Activated naive CD4-positive, alpha-beta T cell treated with anti-CD3 and anti-CD28 coated beads for 36 hours (primary cell): ENCODE measurements around the gene APOA5. TPM values are rescaled to one million over a fixed set of nuclear protein-coding genes. Genes with fewer than 3 reads are reported as not detected.
A peak's percentile ranks its signal among the peaks of the same experiment; 100 is the strongest.
"Not testable (repeated sequence)": the region's sequence is repeated elsewhere in the genome, so short reads cannot be mapped to it uniquely, and the experiment has no call there.

Experiments
- CTCF ChIA-PET: fragments of 350-600 bp; sonication (Branson Sonifier 250); formaldehyde crosslinking; loops from one replicate; lab custom pipeline; 2021; ENCODE audit warnings: antibody characterized with exemption; lab: Charles Lee
- DNase-seq: peaks from one replicate; pipeline ENCODE4 v3.0.0-alpha.2; 2020
- H3K27ac Mint-ChIP-seq: one replicate; pipeline ENCODE4 v1.8.0; 2021; ENCODE audit warnings: mild to moderate bottlenecking, mixed read lengths
- H3K27me3 Mint-ChIP-seq: one replicate; pipeline ENCODE4 v1.8.0; 2021; ENCODE audit warnings: low read depth, mixed read lengths
- H3K36me3 Mint-ChIP-seq: one replicate; pipeline ENCODE4 v1.8.0; 2021; ENCODE audit warnings: low read depth, mixed read lengths
- H3K4me1 Mint-ChIP-seq: one replicate; pipeline ENCODE4 v1.8.0; 2021; ENCODE audit warnings: low read depth, mixed read lengths
- H3K4me3 Mint-ChIP-seq: one replicate; pipeline ENCODE4 v1.8.0; 2021; ENCODE audit warnings: mild to moderate bottlenecking, moderate library complexity, mixed read lengths
- H3K9me3 Mint-ChIP-seq: one replicate; pipeline ENCODE4 v1.8.0; 2021; ENCODE audit warnings: mixed read lengths
- intact Hi-C: fragments of 100-400 bp; cut with micrococcal nuclease; formaldehyde crosslinking; loops from one replicate; pipeline ENCODE4 v1.15.1; 2023
- total RNA-seq, 2 experiments: library from RNA; stranded (reverse); gene quantifications; one replicate each; pipeline ENCODE4 v1.2.3, GENCODE V29; 2021

Gene APOA5
- total RNA-seq, 2 experiments from 2014 or later = not detected

GRCh38 chr11:116778556-116778955, 13.1 kb downstream of the APOA5 start:
- Mint-ChIP-seq H3K4me1 (peaks cover 76% of the 10 kb centered on the region), H3K4me3 (no peak overlapping the region), H3K9me3 (no peaks in the 10 kb centered on the region), H3K27me3 (no peaks in the 10 kb centered on the region), H3K36me3 (peaks cover 56% of the 10 kb centered on the region), H3K27ac (peak overlapping the region; percentile 73)
- CTCF ChIA-PET = no interaction called here
- no peak for DNase-seq
- intact Hi-C loops = loop anchor here (10.0 kb wide), 1 partner anchor 1036 kb away; no protein-coding TSS in a partner anchor

GRCh38 chr11:116777056-116777455, 14.6 kb downstream of the APOA5 start:
- DNase-seq = no peak
- intact Hi-C loops = loop anchor here (10.0 kb wide), 1 partner anchor 1038 kb away; no protein-coding TSS in a partner anchor
- no peaks in the 10 kb centered on the region for H3K27me3 Mint-ChIP-seq
- H3K4me3 Mint-ChIP-seq = no peak overlapping the region
- H3K9me3 Mint-ChIP-seq = no peaks in the 10 kb centered on the region
- peaks cover 62% of the 10 kb centered on the region for H3K4me1 Mint-ChIP-seq
- peaks cover 43% of the 10 kb centered on the region for H3K36me3 Mint-ChIP-seq
- H3K27ac Mint-ChIP-seq = peak overlapping the region; percentile 79
- CTCF ChIA-PET = no interaction called here

GRCh38 chr11:116776522-116776984, 15.1 kb downstream of the APOA5 start:
- intact Hi-C loops = loop anchor here (10.0 kb wide), 1 partner anchor 1038 kb away; no protein-coding TSS in a partner anchor
- no peak overlapping the region for H3K4me3 Mint-ChIP-seq
- peaks cover 40% of the 10 kb centered on the region for H3K36me3 Mint-ChIP-seq

GRCh38 chr11:116775975-116776374, 15.7 kb downstream of the APOA5 start:
- intact Hi-C loops = loop anchor here (10.0 kb wide), 1 partner anchor 1039 kb away; no protein-coding TSS in a partner anchor
- Mint-ChIP-seq H3K4me1 (peaks cover 67% of the 10 kb centered on the region), H3K36me3 (peaks cover 34% of the 10 kb centered on the region), H3K27ac (peak overlapping the region; percentile 79), H3K9me3 (no peaks in the 10 kb centered on the region), H3K4me3 (no peak overlapping the region), H3K27me3 (no peaks in the 10 kb centered on the region)
- CTCF ChIA-PET = interaction anchor here (0.7 kb wide), 1 partner anchor 78 kb away, joined by 4 read pairs; no protein-coding TSS in a partner anchor
- DNase-seq = no peak

More at GRCh38 chr11:116776522-116776984, 15.1 kb downstream of the APOA5 start:
- CTCF ChIA-PET = no interaction called here
- Mint-ChIP-seq H3K4me1 (peaks cover 66% of the 10 kb centered on the region), H3K9me3 (no peaks in the 10 kb centered on the region), H3K27ac (peak overlapping the region; percentile 79), H3K27me3 (no peaks in the 10 kb centered on the region)
- DNase-seq = no peak

- Mint-ChIP-seq H3K27ac (no peak overlapping the region), H3K36me3 (peaks cover 30% of the 10 kb centered on the region), H3K9me3 (no peaks in the 10 kb centered on the region), H3K27me3 (no peaks in the 10 kb centered on the region), H3K4me3 (no peak overlapping the region), H3K4me1 (peaks cover 59% of the 10 kb centered on the region)
- DNase-seq = no peak
- CTCF ChIA-PET = interaction anchor here (1.0 to 5.0 kb wide), 4 partner anchors 17 to 80 kb away, joined by 3 to 21 read pairs (median 3); partner anchors contain the start of gene APOA5
- intact Hi-C loops = loop anchor here (10.0 kb wide), 1 partner anchor 1040 kb away; no protein-coding TSS in a partner anchor
Measured at GRCh38 chr11:116774661-116775060, 17.0 kb downstream of the APOA5 start.

GRCh38 chr11:116773203-116774097, 18.2 kb downstream of the APOA5 start:
- intact Hi-C loops = loop anchor here (1.0 to 10.0 kb wide), 9 partner anchors 15 to 1041 kb away; partner anchors contain the start of genes CEP164, PAFAH1B2, PCSK7 and RNF214
- H3K36me3 Mint-ChIP-seq = peaks cover 25% of the 10 kb centered on the region
- no peaks in the 10 kb centered on the region for H3K27me3 Mint-ChIP-seq

GRCh38 chr11:116772443-116773202, 19.1 kb downstream of the APOA5 start, which contains the start of gene BUD13:
Gene BUD13, minus strand, starts transcription at chr11:116772987. Its CDS starts 23 bp downstream, at chr11:116772964.
- Mint-ChIP-seq H3K9me3 (no peaks in the 10 kb centered on the region), H3K27me3 (no peaks in the 10 kb centered on the region), H3K4me1 (peaks cover 48% of the 10 kb centered on the region), H3K27ac (peak within 1 kb of the TSS; percentile 97), H3K4me3 (peak within 1 kb of the TSS; percentile 99), H3K36me3 (peaks cover 19% of the 10 kb centered on the region)
- CTCF ChIA-PET = interaction anchor here (0.6 to 5.0 kb wide), 5 partner anchors 14 to 408 kb away, joined by 3 to 21 read pairs (median 5); no protein-coding TSS in a partner anchor
- intact Hi-C loops = loop anchor here (1.0 to 10.0 kb wide), 11 partner anchors 8 to 1042 kb away; partner anchors contain the start of genes CEP164, PAFAH1B2, PCSK7 and RNF214
- peak; percentile 96 for DNase-seq

More at GRCh38 chr11:116773203-116774097, 18.2 kb downstream of the APOA5 start:
- CTCF ChIA-PET = interaction anchor here (1.3 to 5.0 kb wide), 3 partner anchors 13 to 81 kb away, joined by 3 to 21 read pairs (median 5); no protein-coding TSS in a partner anchor
- Mint-ChIP-seq H3K27ac (peak overlapping the region; percentile 97), H3K4me1 (peaks cover 53% of the 10 kb centered on the region), H3K9me3 (no peaks in the 10 kb centered on the region), H3K4me3 (peak overlapping the region; percentile 99)
- no peak for DNase-seq

- no peak for DNase-seq
- CTCF ChIA-PET = interaction anchor here (1.5 to 5.0 kb wide), 3 partner anchors 63 to 455 kb away, joined by 4 to 21 read pairs (median 5); no protein-coding TSS in a partner anchor
- peak overlapping the region; percentile 99 for H3K4me3 Mint-ChIP-seq
- peaks cover 14% of the 10 kb centered on the region for H3K36me3 Mint-ChIP-seq
- no peaks in the 10 kb centered on the region for H3K27me3 Mint-ChIP-seq
- peak overlapping the region; percentile 97 for H3K27ac Mint-ChIP-seq
- intact Hi-C loops = loop anchor here (1.0 to 10.0 kb wide), 6 partner anchors 8 to 1043 kb away; partner anchors contain the start of genes SIDT2 and SIK3
- no peaks in the 10 kb centered on the region for H3K9me3 Mint-ChIP-seq
- H3K4me1 Mint-ChIP-seq = peaks cover 43% of the 10 kb centered on the region
Measured at GRCh38 chr11:116771935-116772334, 19.7 kb downstream of the APOA5 start.

GRCh38 chr11:116762132-116762531, 29.5 kb downstream of the APOA5 start:
- no peak for DNase-seq
- Mint-ChIP-seq H3K36me3 (peaks cover 45% of the 10 kb centered on the region), H3K4me1 (peaks cover 6% of the 10 kb centered on the region), H3K4me3 (no peak overlapping the region), H3K27ac (no peak overlapping the region), H3K9me3 (no peaks in the 10 kb centered on the region), H3K27me3 (no peaks in the 10 kb centered on the region)
- CTCF ChIA-PET = interaction anchor here (2.2 kb wide), 1 partner anchor 30 kb away, joined by 7 read pairs; no protein-coding TSS in a partner anchor
- intact Hi-C loops = no loop called here

GRCh38 chr11:116756044-116756443, 35.6 kb downstream of the APOA5 start:
- intact Hi-C loops, H3K27me3 Mint-ChIP-seq, CTCF ChIA-PET, H3K27ac Mint-ChIP-seq, H3K4me1 Mint-ChIP-seq, H3K9me3 Mint-ChIP-seq, DNase-seq, H3K4me3 Mint-ChIP-seq: not testable (repeated sequence)
- H3K36me3 Mint-ChIP-seq = peaks cover 41% of the 10 kb centered on the region

- Mint-ChIP-seq H3K4me1 (no peaks in the 10 kb centered on the region), H3K9me3 (no peaks in the 10 kb centered on the region), H3K27me3 (no peaks in the 10 kb centered on the region), H3K36me3 (peaks cover 17% of the 10 kb centered on the region), H3K27ac (no peak overlapping the region), H3K4me3 (no peak overlapping the region)
- intact Hi-C loops = no loop called here
- no peak for DNase-seq
- CTCF ChIA-PET = interaction anchor here (2.5 kb wide), 1 partner anchor 18 kb away, joined by 8 read pairs; no protein-coding TSS in a partner anchor
Measured at GRCh38 chr11:116750070-116750718, 41.5 kb downstream of the APOA5 start.
